ENCODE measurements around the gene DNAJC10.
"Not testable (repeated sequence)": the region's sequence is repeated elsewhere in the genome, so short reads cannot be mapped to it uniquely, and the experiment has no call there.

The DNAJC10 gene

GRCh38 chr2:182726473-182726872, 10.4 kb downstream of the DNAJC10 start:
- no peak for DNase-seq

DNA sequence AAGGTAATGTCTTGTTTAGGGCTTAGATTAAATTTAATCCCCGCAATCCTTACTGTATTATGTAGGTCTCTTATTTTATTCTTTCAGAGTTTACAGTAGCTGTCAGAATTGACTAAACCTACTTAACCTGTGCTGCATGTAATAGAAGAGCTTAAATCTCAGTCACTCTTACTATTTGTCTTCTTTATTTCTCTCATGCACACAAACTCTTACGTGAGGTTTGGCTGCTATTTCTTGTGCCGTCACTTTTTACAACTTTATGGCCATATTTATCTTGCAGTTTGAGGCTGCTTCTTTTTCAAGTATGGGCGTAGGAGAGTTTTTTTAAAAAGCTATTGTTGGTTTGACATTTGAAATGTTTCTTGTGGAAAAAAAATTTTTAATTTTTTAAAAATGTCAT, 12.0 kb downstream of the DNAJC10 start:
- no peak for DNase-seq

GRCh38 chr2:182729710-182730339, 13.8 kb downstream of the DNAJC10 start:
- DNase-seq: no peak

DNA sequence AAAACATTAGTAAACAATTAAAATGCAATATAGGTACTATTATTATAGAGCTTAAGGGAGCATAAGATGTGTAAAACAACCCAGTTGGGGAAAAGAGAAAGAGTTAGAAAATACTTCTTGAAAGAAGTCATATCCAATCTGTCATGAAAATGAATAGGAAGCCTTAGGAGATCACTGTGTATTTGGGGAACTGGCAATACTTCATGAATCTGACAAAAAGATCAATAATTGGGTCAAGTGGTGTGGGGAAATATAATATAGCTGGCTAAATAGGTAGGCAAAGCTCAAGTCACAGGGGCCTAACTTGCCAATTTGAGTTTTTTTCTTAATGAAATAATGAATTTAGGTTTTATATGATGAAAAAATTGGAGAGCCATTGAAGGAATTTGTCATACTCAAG, 14.4 kb downstream of the DNAJC10 start:
- DNase-seq: no peak

DNA sequence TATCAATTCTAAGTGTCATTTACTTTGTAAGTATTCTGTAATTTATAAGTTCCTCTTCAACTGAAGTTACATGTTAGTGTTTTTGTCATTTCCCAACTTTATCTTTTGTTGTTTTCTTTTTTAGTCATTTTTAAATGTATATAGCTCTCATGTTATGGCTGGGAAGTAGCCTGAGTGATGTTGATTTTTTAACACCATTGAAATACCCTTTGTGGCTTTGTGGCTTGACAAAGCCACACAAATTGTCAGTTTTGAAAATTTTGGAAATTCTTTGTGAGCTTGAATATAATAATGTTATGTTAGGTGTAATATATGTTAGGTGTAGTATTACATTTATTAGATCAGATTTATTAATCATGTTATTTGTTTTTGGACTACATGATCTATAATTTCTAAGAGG, 16.7 kb downstream of the DNAJC10 start:
- no peak for DNase-seq

- no peak for DNase-seq
These were observed 17.5 kb downstream of the DNAJC10 start for GRCh38 chr2:182733572-182733971.

GRCh38 chr2:182736856-182737255, 20.8 kb downstream of the DNAJC10 start:
- DNase-seq: not testable (repeated sequence)

- DNase-seq: no peak
These were observed 24.6 kb downstream of the DNAJC10 start for GRCh38 chr2:182740701-182741100.

GRCh38 chr2:182741620-182742019, 25.6 kb downstream of the DNAJC10 start:
- no peak for DNase-seq

GRCh38 chr2:182744490-182744889, 28.4 kb downstream of the DNAJC10 start:
- no peak for DNase-seq

DNA sequence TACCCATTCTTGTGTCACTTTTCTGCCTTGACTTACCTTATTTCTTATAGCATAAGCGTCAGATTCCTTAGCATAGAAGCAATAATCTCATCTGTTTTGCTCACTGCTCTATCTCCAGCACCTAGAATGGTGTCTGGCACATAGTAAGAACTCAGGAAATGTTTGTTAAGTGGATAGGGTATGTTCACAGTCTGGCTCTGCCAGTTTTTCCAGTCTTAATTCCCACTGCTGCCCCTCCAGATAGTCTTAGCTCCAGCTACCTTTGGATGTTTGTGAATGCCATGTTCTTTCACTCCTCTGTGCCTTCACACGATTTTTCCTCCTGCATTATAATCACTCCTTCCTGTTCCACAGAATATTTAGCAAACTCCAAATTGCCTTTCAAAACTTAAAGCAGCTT, 29.0 kb downstream of the DNAJC10 start:
- DNase-seq: no peak

GRCh38 chr2:182745894-182746293, 29.8 kb downstream of the DNAJC10 start:
- DNase-seq: not testable (repeated sequence)

- no peak for DNase-seq
These were observed 38.2 kb downstream of the DNAJC10 start for GRCh38 chr2:182754231-182754630.

GRCh38 chr2:182758379-182758778, 42.3 kb downstream of the DNAJC10 start:
- no peak for DNase-seq

DNA sequence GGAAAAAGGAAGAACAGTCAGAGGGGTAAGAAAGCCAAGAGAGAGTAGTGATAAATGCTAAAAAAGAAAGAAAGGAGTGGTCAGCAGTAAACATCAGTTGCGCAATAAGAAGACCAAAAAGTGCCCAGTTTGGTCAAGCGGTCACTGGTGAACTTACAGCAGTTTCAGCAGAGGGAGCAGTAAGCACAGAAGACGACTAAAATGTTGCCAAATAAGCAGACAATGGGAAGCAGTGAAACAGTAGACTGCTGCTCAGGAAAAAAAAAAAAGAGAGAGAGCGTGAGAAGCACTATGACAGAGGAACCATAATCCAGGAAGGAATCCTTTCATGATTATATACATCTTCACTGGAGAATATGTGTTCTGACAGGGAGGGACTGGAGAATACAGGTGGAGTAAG, 45.8 kb downstream of the DNAJC10 start:
- DNase-seq: no peak

DNA sequence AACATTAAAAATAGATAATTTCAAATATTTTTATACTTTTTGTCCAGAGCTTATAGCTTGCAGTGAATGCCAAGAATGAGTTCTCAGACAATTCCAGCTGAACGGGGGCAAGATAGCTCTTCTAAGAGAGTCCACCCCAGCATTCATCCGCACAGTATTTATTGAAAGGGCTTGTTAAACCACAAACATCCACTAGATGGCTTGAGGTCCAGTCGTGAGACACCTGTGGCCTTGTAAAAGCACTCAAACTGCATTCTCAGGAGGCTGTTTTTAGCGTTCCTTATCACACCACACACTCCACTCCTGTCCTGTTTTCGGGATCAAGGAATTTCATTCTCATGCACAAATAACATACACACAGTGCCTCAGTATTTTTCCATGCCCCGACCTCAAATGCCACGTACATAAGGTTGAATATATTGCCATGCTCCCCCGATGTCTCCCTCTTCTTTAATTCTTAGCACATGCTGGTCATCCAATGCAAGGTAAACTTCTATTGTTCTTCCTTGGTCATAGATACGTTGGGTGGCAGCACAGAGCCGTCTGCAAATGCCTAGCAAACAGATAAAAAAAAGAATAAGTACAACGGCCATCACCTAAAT, 47.4 kb downstream of the DNAJC10 start:
- no peak for DNase-seq

GRCh38 chr2:182766626-182767025, 50.6 kb downstream of the DNAJC10 start:
- no peak for DNase-seq

DNA sequence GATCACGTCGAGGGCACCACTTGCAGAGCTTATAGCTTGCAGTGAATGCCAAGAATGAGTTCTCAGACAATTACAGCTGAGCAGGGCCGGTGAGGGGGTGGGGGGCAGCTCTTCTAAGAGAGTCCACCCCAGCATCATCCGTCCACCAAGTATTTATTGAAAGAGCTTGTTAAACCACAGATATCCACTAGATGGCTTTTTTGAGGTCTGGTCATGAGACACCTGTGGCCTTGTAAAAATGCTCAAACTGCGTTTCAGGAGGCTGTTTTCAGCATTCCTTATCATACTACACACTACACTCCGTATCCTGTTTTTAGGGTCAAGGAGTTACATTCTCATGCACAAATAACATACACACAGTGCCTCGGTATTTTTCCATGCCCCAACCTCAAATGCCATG, 51.5 kb downstream of the DNAJC10 start:
- no peak for DNase-seq

DNA sequence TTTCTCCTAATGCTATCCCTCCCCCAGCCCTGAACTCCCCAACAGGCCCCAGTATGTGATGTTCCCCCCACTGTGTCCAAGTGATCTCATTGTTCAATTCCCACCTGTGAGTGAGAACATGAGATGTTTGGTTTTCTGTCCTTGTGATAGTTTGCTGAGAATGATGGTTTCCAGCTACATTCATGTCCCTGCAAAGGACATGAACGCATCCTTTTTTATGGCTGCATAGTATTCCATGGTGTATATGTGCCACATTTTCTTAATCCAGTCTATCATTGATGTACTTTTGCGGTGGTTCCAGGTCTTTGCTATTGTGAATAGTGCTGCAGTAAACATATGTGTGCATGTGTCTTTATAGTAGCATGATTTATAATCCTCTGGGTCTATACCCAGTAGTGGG, 52.9 kb downstream of the DNAJC10 start:
- not testable (repeated sequence) for DNase-seq

GRCh38 chr2:182779323-182779722, 63.3 kb downstream of the DNAJC10 start:
- DNase-seq: no peak

GRCh38 chr2:182781099-182781498, 65.0 kb downstream of the DNAJC10 start:
- DNase-seq: not testable (repeated sequence)

DNA sequence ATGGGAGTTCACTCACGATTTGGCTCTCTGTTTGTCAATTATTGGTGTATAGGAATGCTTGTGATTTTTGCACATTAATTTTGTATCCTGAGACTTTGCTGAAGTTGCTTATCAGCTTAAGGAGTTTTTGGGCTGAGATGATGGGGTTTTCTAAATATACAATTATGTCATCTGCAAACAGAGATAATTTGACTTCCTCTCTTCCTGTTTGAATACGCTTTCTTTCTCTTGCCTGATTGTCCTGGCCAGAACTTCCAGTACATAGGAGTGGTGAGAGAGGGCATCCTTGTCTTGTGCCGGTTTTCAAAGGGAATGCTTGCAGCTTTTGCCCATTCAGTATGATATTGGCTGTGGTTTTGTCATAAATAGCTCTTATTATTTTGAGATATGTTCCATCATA, 66.6 kb downstream of the DNAJC10 start:
- not testable (repeated sequence) for DNase-seq

DNA sequence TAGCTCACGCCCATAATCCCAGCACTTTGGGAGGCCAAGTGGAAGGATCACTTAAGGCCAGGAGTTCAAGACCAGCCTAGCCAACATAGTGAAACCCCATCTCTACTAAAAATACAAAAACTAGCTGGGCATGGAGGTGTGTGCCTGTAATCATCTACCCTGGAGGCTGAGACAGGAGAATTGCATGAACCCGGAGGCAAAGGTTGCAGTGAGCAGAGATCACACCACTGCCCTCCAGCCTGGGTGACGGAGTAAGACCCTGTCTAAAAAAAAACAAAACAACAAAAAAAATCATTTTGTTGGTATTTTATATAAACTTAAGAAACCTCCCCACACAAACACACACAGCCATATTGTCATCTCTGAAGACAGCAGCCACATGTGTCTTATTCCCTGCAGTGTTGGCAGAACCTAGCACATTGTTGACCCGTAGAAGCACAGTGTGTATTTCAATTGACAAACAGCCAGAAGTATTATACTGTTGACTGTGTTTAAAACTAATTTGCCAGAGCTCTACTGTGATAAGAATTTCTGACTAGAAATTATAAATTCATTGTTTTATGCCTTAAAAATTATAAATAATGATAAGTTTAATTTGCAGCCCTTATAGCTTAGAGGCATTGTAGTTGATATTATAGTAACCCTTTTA, 68.1 kb downstream of the DNAJC10 start:
- DNase-seq: no peak

DNA sequence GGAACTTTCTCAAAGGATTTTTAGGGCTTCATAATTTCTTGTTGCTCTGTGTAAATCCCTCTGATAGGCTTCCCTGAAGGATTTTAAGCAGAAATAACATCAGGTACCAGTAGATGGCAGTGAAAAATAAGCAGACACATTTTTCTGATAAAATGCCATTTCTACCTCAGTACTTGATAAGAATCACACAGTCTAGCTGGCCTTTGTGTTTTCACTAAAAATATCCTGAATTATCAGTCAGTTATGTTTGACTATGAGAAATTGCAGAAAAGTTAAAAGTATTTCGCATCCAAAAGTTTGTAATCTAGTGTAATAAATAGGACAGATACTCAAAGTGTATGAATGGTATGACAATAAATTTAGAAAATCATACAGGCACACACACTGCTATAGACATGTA, 68.7 kb downstream of the DNAJC10 start:
- DNase-seq: no peak

GRCh38 chr2:182792441-182792840, 76.4 kb downstream of the DNAJC10 start:
- DNase-seq: no peak

Data from activated CD4-positive, alpha-beta T cell treated with anti-CD3 and anti-CD28 coated beads, Interleukin-2, amount 50 U/mL, for 48 hours (primary cell).